ENCODE data around the gene MRI1.

MRI1 gene

DNA sequence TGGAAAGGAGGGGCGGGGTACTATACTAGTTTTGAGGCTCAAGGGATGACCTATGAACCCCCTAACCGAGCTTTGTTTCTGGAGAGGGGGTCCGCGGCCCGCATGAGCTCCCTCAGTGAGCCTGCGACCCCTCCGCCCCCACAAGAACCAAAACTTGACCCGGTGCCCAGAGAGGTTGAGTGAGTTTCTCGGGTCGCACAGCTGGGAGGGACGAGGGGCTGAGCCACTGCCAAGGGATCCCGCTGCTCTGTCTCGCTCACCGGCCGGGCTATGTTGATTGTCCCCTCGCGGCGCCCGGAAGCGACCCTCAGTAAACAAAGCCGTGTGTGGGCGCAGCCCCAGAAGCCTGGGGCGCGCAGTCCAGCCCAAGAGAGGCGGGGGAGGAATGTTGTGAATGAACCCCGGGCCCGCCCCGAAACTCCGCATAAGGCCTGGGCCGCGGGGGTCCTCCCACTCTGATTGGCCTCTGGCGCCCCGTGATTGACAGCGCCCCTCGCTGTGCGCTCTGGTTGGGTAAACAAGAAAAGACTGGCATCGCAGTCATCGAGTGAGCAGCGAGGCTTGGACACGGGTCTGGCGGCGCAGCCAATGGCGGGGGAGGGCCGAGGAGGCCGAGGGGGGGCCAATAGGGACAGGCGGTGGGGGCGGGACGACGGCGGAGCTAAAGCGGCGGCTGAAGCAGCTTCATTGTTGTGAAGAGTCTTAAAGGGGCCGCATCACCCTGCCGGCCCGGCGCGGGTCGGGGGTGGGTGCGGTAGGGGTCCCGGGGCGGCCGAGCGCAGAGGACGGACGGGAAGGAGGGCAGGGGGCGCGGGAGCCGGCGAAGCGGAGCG is 30.7 kb downstream of the MRI1 start, which contains the start of gene ZSWIM4:
TSS of gene ZSWIM4 (plus strand) at position 687 of the 833 bp plus-strand sequence. CDS start 206 bp downstream, outside the sequence.
- DNase-seq (ENCODE audit: low spot score), result peak; percentile 99

- no peak for DNase-seq (ENCODE audit: low spot score)
Measured at GRCh38 chr19:13795595-13796300, 31.4 kb downstream of the MRI1 start.

GRCh38 chr19:13796301-13797057 is 32.2 kb downstream of the MRI1 start:
- peak; percentile 91 for DNase-seq (ENCODE audit: low spot score)

- no peak for DNase-seq (ENCODE audit: low spot score)
Measured at GRCh38 chr19:13797058-13797440, 32.7 kb downstream of the MRI1 start.

GRCh38 chr19:13797870-13798269 is 33.5 kb downstream of the MRI1 start:
- DNase-seq (ENCODE audit: low spot score), result no peak

DNA sequence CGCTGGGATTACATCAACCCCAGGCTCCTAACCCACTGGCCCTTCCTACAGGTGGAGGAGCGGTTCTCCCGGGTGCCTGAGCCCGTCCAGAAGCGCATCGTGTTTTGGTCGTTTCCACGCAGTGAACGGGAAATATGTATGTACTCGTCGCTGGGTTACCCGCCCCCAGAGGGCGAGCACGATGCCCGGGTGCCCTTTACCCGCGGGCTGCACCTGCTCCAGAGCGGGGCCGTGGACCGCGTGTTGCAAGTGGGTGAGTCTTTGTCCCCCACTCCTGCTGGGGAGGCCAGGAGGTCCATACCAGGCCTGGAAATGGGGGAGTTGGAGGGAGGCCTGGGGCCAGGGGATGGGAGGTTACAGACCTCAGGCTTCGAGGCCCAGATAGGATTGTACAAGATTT is 35.3 kb downstream of the MRI1 start:
- no peak for DNase-seq (ENCODE audit: low spot score)

GRCh38 chr19:13803038-13803437 is 38.7 kb downstream of the MRI1 start:
- DNase-seq (ENCODE audit: low spot score), result no peak

- DNase-seq (ENCODE audit: low spot score), result no peak
Measured at GRCh38 chr19:13804830-13805683, 40.7 kb downstream of the MRI1 start.

- DNase-seq (ENCODE audit: low spot score), result no peak
Measured at GRCh38 chr19:13806728-13807127, 42.4 kb downstream of the MRI1 start.

DNA sequence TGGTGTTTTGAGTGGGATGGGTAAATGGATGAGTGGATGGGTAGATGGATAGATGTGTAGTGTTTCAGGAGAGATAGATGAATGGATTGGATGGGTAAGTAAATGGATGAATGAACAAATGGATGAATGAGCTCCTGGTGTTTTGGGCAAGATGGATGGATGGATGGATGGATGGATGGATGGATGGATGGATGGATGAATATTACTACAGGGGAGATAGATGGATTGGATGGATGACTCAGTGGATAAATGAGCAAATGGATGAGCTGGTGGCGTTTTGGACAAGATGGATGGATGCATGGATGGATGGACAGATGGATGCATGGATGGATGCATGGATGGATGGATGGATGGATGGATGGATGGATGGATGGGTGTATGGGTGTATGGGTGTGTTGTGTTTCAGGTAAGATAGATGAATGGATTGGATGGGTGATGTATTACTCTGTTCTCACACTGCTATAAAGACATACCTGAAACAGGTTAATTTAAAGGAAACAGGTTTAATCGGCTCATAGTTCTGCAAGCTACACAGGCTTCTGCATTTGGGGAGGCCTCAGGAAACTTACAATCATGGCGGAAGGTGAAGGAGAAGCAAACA is 43.2 kb downstream of the MRI1 start:
- no peak for DNase-seq (ENCODE audit: low spot score)

- DNase-seq (ENCODE audit: low spot score), result no peak
Measured at GRCh38 chr19:13808856-13809255, 44.5 kb downstream of the MRI1 start.

GRCh38 chr19:13812544-13812943 is 48.2 kb downstream of the MRI1 start:
- no peak for DNase-seq (ENCODE audit: low spot score)

DNA sequence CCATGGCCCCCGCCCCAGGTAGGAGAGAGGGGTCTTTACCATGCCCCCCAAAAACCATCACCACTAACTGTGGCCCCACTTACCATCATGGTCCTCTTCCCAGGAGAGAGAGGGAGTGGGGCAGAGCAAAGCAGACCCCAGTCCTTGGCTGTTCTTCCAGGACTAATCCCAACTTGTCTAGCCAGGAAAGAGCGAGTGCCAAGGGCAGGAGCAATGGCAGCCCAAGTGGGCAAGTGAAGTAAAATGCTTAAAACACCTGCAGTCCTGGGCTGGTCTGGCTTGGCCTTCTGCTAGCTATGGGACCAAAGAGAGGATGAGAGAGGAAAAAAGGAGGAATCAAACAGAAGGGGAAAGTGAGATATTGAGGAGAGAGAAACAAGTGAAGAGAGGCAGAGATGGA is 48.8 kb downstream of the MRI1 start:
- no peak for DNase-seq (ENCODE audit: low spot score)

DNA sequence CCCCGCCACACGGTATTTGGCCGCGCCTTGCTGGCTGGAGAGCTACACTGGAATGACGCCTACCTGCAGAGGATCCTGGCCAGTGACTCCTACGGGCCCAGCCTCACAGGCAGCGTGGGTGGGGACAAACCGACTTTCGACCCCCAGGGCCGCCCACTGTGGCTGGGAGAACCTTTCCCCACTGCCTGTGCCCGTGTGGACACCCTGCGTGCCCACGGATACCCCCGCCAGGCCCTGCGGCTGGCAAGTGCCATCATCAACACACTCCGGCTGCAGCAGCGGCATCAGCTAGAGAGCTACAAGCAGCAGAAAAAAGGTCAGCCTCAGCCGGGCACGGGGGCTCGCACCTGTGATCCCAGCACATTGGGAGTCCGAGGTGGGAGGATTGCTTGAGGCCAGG is 50.2 kb downstream of the MRI1 start:
- DNase-seq (ENCODE audit: low spot score), result no peak

DNA sequence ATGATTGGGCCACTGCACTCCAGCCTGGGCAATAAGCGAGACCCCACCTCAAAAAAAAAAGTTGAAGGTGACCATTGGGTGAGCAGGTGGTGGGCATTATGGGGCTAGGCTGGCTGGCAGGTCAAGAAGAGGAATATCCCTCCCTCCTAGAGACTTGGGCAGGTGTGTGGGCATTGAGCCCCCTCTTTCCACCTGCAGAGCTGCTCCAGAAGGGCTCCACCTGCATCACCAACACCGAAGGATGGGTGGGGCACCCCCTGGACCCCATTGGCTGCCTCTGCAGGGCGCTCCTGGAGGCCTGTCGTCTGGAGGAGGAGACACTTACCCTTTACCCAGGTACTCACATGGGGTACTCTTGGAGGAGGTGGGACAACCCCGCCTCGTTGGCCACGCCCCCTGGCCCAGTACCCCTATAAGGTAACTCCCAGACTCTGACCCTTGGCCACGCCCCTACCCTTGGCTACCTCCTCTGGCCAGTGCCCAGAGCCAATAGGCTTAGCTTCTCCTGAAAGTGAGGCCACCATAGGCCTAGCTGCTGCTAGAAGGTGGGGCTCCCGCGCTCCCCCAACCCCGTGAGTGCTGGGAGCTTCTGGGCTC is 52.8 kb downstream of the MRI1 start:
- no peak for DNase-seq (ENCODE audit: low spot score)

DNA sequence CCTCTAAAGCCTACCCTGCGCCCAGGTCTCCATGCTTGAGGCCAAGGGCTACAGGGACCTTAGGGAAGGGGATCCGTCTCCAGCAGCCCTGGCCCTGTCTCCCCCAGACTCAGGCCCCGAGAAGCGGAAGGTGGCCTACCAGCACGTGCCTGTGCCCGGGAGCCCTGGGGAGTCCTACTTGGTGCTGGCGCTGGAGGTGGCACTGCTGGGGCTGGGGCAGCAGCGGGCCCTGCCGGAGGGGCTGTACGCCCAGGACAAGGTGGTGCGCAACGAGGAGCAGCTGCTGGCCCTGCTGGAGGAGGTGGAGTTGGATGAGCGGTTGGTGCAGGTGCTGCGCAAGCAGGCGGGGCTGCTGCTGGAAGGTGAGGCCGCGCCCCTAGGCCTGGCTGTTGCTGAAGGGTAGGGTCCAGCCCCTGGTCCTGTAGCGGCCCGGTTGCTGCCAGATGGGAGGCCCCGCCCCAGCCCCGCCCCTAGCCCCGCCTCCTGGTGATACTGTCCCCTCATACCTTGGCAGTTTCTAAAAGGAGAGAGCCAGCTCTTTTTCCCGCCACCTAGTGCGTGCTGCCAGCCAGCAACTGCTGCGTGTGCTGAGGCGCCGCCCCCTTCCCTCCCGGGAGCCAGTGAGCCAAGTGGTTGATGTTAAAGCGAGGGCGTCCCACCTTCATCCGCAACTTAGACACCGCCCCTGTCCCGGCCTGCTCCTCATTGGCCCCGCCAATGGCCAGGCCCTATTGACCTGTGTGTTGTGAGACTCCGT is 53.5 kb downstream of the MRI1 start:
- DNase-seq (ENCODE audit: low spot score), result no peak

DNA sequence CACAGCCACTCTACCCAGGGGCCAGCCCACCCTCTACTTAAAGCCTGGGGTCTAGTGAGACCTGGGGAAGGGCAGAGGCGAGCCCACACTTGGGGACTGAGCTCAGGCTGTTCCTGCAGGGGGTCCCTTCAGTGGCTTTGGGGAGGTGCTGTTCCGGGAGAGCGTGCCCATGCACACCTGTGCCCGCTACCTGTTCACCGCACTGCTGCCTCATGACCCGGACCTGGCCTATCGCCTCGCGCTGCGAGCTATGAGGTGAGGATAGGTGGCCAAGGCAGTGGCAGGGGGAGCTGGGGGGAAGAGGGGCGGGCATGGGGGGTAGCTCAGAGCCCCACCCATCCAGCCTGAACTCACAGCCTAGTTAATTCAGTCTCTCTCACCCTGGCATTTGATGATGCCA is 54.9 kb downstream of the MRI1 start:
- no peak for DNase-seq (ENCODE audit: low spot score)

GRCh38 chr19:13821292-13821691 is 57.0 kb downstream of the MRI1 start:
- DNase-seq (ENCODE audit: low spot score), result no peak

DNA sequence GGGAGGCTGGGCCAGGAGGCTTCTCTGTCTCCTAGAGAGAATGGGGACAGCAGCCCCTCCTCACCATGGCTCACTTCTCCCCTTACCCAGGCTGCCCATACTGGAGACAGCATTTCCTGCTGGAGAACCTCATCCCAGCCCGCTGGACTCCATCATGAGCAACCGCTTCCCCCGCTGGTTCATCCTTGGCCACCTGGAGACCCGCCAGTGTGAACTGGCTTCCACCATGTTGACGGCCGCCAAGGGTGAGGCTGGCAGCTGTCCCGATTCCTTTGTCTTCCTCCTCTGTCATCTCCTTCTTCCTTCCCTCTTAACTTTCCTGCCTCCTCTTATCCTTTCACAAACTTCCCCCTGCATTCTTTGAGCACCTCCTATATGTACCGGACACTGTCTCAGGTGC is 58.9 kb downstream of the MRI1 start:
- DNase-seq (ENCODE audit: low spot score), result no peak

Measured in AG08395 (cell line).